HG02981 (cell line): Measurements from ENCODE around the gene NUP214.
A peak's percentile ranks its signal among the peaks of the same experiment; 100 is the strongest.
"Not testable (repeated sequence)": the region's sequence is repeated elsewhere in the genome, so short reads cannot be mapped to it uniquely, and the experiment has no call there.

Experiments used
- ATAC-seq: cut with Tn5 transposase; IDR thresholded peaks from one replicate; pipeline ENCODE4 v1.9.1; 2021; ENCODE audit warnings: mild to moderate bottlenecking, moderate library complexity; ENCODE audit not compliant: unreplicated experiment

Gene NUP214

GRCh38 chr9:131115360-131115742 lies 10.0 kb upstream of the NUP214 start:
- not testable (repeated sequence) for ATAC-seq

GRCh38 chr9:131116281-131117120 lies 8.9 kb upstream of the NUP214 start:
- ATAC-seq, result no peak

GRCh38 chr9:131117121-131117761 lies 8.1 kb upstream of the NUP214 start:
- ATAC-seq, result no peak

GRCh38 chr9:131117762-131118145 lies 7.6 kb upstream of the NUP214 start:
- ATAC-seq, result no peak

- ATAC-seq, result no peak
Measured at GRCh38 chr9:131119600-131119999, 5.8 kb upstream of the NUP214 start.

- no peak for ATAC-seq
Measured at GRCh38 chr9:131120620-131121228, 4.7 kb upstream of the NUP214 start.

GRCh38 chr9:131121346-131121745 lies 4.0 kb upstream of the NUP214 start:
- ATAC-seq, result no peak

- no peak for ATAC-seq
Measured at GRCh38 chr9:131122158-131122557, 3.2 kb upstream of the NUP214 start.

GRCh38 chr9:131125038-131125287 lies 423 bp upstream of the NUP214 start:
- ATAC-seq, result peak; percentile 6

GRCh38 chr9:131126059-131126426 lies 657 bp downstream of the NUP214 start:
- no peak for ATAC-seq

- no peak for ATAC-seq
Measured at GRCh38 chr9:131129183-131129582, 3.8 kb downstream of the NUP214 start.

- ATAC-seq, result no peak
Measured at GRCh38 chr9:131138676-131139075, 13.3 kb downstream of the NUP214 start.

GRCh38 chr9:131140112-131140511 lies 14.7 kb downstream of the NUP214 start:
- no peak for ATAC-seq

- ATAC-seq, result no peak
Measured at GRCh38 chr9:131140550-131140949, 15.2 kb downstream of the NUP214 start.

- ATAC-seq, result no peak
Measured at GRCh38 chr9:131142160-131142559, 16.8 kb downstream of the NUP214 start.

GRCh38 chr9:131144201-131144600 lies 18.8 kb downstream of the NUP214 start:
- ATAC-seq, result no peak

- ATAC-seq, result no peak
Measured at GRCh38 chr9:131145245-131145644, 19.9 kb downstream of the NUP214 start.

GRCh38 chr9:131146186-131146585 lies 20.8 kb downstream of the NUP214 start:
- no peak for ATAC-seq

- ATAC-seq, result no peak
Measured at GRCh38 chr9:131148276-131148675, 22.9 kb downstream of the NUP214 start.

GRCh38 chr9:131148966-131149687 lies 23.7 kb downstream of the NUP214 start:
- no peak for ATAC-seq

GRCh38 chr9:131149688-131150053 lies 24.3 kb downstream of the NUP214 start:
- no peak for ATAC-seq

- no peak for ATAC-seq
Measured at GRCh38 chr9:131153595-131153994, 28.2 kb downstream of the NUP214 start.
